ENCODE measurements around the gene ABCC12. TPM values are rescaled to one million over a fixed set of nuclear protein-coding genes. Genes with fewer than 3 reads are reported as not detected.
"Not testable (repeated sequence)": the region's sequence is repeated elsewhere in the genome, so short reads cannot be mapped to it uniquely, and the experiment has no call there.

The ABCC12 gene
- total RNA-seq, result not detected

GRCh38 chr16:48155926-48156789 is at the start of gene ABCC12:
Gene ABCC12, minus strand, starts transcription at chr16:48155993. Its CDS starts 9,569 bp downstream, at chr16:48146424.
- no peak for DNase-seq

- DNase-seq, result no peak
These were observed 49.0 kb upstream of the ABCC12 start for GRCh38 chr16:48204825-48205151.

GRCh38 chr16:48203974-48204824 is 48.4 kb upstream of the ABCC12 start:
- DNase-seq, result no peak

- DNase-seq, result peak; percentile 18
These were observed 45.9 kb upstream of the ABCC12 start for GRCh38 chr16:48201515-48202201.

GRCh38 chr16:48197294-48197693 is 41.5 kb upstream of the ABCC12 start:
- no peak for DNase-seq

GRCh38 chr16:48194828-48195556 is 39.2 kb upstream of the ABCC12 start:
- peak; percentile 72 for DNase-seq

GRCh38 chr16:48193846-48194245 is 38.1 kb upstream of the ABCC12 start:
- no peak for DNase-seq

- no peak for DNase-seq
These were observed 32.8 kb upstream of the ABCC12 start for GRCh38 chr16:48188449-48189102.

GRCh38 chr16:48187779-48188178 is 32.0 kb upstream of the ABCC12 start:
- DNase-seq, result no peak

- no peak for DNase-seq
These were observed 28.9 kb upstream of the ABCC12 start for GRCh38 chr16:48184681-48185080.

GRCh38 chr16:48182979-48183537 is 27.3 kb upstream of the ABCC12 start:
- peak; percentile 15 for DNase-seq

- not testable (repeated sequence) for DNase-seq
These were observed 26.1 kb upstream of the ABCC12 start for GRCh38 chr16:48181746-48182520.

- no peak for DNase-seq
These were observed 25.2 kb upstream of the ABCC12 start for GRCh38 chr16:48180868-48181480.

GRCh38 chr16:48176635-48177408 is 21.0 kb upstream of the ABCC12 start:
- no peak for DNase-seq

- no peak for DNase-seq
These were observed 18.1 kb upstream of the ABCC12 start for GRCh38 chr16:48173889-48174288.

GRCh38 chr16:48172682-48173081 is 16.9 kb upstream of the ABCC12 start:
- DNase-seq, result no peak

- no peak for DNase-seq
These were observed 14.1 kb upstream of the ABCC12 start for GRCh38 chr16:48169896-48170295.

- no peak for DNase-seq
These were observed 12.3 kb upstream of the ABCC12 start for GRCh38 chr16:48168075-48168474.

- DNase-seq, result not testable (repeated sequence)
These were observed 10.8 kb upstream of the ABCC12 start for GRCh38 chr16:48166617-48167016.
